Upper lobe of left lung (tissue), 6 donors: Measurements from ENCODE around the gene MUC5B. TPM values are rescaled to one million over a fixed set of nuclear protein-coding genes. Genes with fewer than 3 reads are reported as not detected.

ENCODE experiments used
- ATAC-seq, 2 donors: fragments of 200-7000 bp; cut with Tn5 transposase; one replicate each; pipeline ENCODE4 v1.9.1; 2022; ENCODE audit warnings: mild to moderate bottlenecking in 2 of 2, moderate library complexity in 2 of 2; ENCODE audit not compliant: low FRiP score in 2 of 2
- DNase-seq, 2 donors: peaks; one replicate each; pipeline ENCODE4 v3.0.0-alpha.2; 2019 to 2020
- H3K27ac ChIP-seq, 4 donors: fragments of 200-600 bp; sonication (generic); one replicate each; pipeline ENCODE4 v1.5.1; 2016 to 2019
- H3K27me3 ChIP-seq, 4 donors: fragments of 200-600 bp; sonication (generic); one replicate each; pipeline ENCODE4 v1.5.1; 2017 to 2019
- H3K36me3 ChIP-seq, 4 donors: fragments of 200-600 bp; sonication (generic); one replicate each; pipeline ENCODE4 v1.5.1; 2016 to 2019
- H3K4me1 ChIP-seq, 4 donors: fragments of 200-600 bp; sonication (generic); one replicate each; pipeline ENCODE4 v1.5.1; 2018 to 2019
- H3K4me3 ChIP-seq, 4 donors: fragments of 200-600 bp; sonication (generic); one replicate each; pipeline ENCODE4 v1.5.1; 2017 to 2019; ENCODE audit warnings: mild to moderate bottlenecking in 2 of 4, moderate library complexity in 1 of 4
- H3K9me3 ChIP-seq, 4 donors: fragments of 200-600 bp; sonication (generic); one replicate each; pipeline ENCODE4 v1.5.1; 2018 to 2019
- CTCF ChIP-seq, 6 experiments: fragments of 450-650 bp in 4 of 6; fragments of 200-600 bp in 2 of 6; sonication (generic) in 2 of 6; IDR thresholded peaks; one replicate each; pipeline ENCODE4 v1.5.1; 2016 to 2019; ENCODE audit warnings: antibody characterized with exemption in 6 of 6
- EP300 ChIP-seq, 4 donors: sonication (generic); formaldehyde crosslinking; IDR thresholded peaks; one replicate each; pipeline ENCODE4 v1.5.1; 2017; ENCODE audit warnings: antibody characterized with exemption in 4 of 4, control low read depth in 2 of 4
- POLR2A ChIP-seq, 4 donors: fragments of 450-650 bp; IDR thresholded peaks; one replicate each; pipeline ENCODE4 v1.5.1; 2016 to 2017; ENCODE audit warnings: antibody characterized with exemption in 4 of 4, mild to moderate bottlenecking in 2 of 4
- POLR2AphosphoS5 ChIP-seq, 2 donors: sonication (generic); formaldehyde crosslinking; IDR thresholded peaks; one replicate each; pipeline ENCODE4 v1.5.1; 2017; ENCODE audit warnings: antibody characterized with exemption in 2 of 2
- WGBS, 2 donors: methylation state at CpG; one replicate each; pipeline ENCODE4 v1.1.5; 2017 to 2018; 5-methylcytosine and 5-hydroxymethylcytosine counted together
- total RNA-seq, 6 donors: library from RNA; depleted of rRNA in 4 of 6; stranded (reverse); fragments of >200 nt in 4 of 6; gene quantifications; one replicate each; pipeline versions ENCODE4 v1.1.0 to v1.2.1, GENCODE V29; 2016 to 2021
- donor health status: DM: no; HTN: no; CAD: no; lungs with moderate emphysema.
- donor health status: DM: no; HTN: yes; CAD: no; lungs with severe emphysema.

MUC5B gene
- total RNA-seq, 6 donors from 2014 or later, result 3.2 to 54.5 (median 16.2) TPM

GRCh38 chr11:1197886-1198560, 24.8 kb upstream of the MUC5B start:
- 80 to 83% methylated on average over 9 to 15 of the region's 33 CpGs for WGBS, 2 donors
- Histone ChIP-seq H3K27me3 (peaks cover 0 to 18% (median 5%) of the 10 kb centered on the region in 4 donors), H3K9me3 (no peaks in the 10 kb centered on the region), H3K36me3 (no peaks in the 10 kb centered on the region), H3K4me3 (no peak overlapping the region), H3K4me1 (peaks cover 0 to 5% (median 1%) of the 10 kb centered on the region in 4 donors), H3K27ac (no peak overlapping the region)
- peak; percentile 18 to 74 for DNase-seq
- TF ChIP-seq POLR2AphosphoS5 (IDR thresholded peaks at IDR 0.05) (no peak), CTCF (IDR thresholded peaks at IDR 0.05) (no peak), POLR2A (IDR thresholded peaks at IDR 0.05) (no peak)
- no peak for ATAC-seq

GRCh38 chr11:1198561-1199240, 24.2 kb upstream of the MUC5B start:
- TF ChIP-seq CTCF (IDR thresholded peaks at IDR 0.05) (no peak), POLR2A (IDR thresholded peaks at IDR 0.05) (no peak), POLR2AphosphoS5 (IDR thresholded peaks at IDR 0.05) (no peak), EP300 (IDR thresholded peaks at IDR 0.05) (no peak)
- Histone ChIP-seq H3K36me3 (no peaks in the 10 kb centered on the region), H3K4me3 (no peak overlapping the region), H3K27ac (no peak overlapping the region), H3K4me1 (peaks cover 0 to 8% (median 3%) of the 10 kb centered on the region in 4 donors), H3K9me3 (no peaks in the 10 kb centered on the region), H3K27me3 (peaks cover 0 to 18% (median 5%) of the 10 kb centered on the region in 4 donors)
- DNase-seq, result peak in 1 of 2 donors; percentile 81
- 75 to 80% methylated on average over 1 to 26 of the region's 26 CpGs for WGBS, 2 donors
- no peak for ATAC-seq

- H3K27me3 ChIP-seq, result peaks cover 0 to 18% (median 5%) of the 10 kb centered on the region in 4 donors
- 83% methylated on average over 20 of the region's 27 CpGs; no CpG with 5 or more reads in 1 of the 2 donors for WGBS, 2 donors
- no peak for ATAC-seq
- peak in 1 of 2 donors; percentile 67 for DNase-seq
- TF ChIP-seq POLR2A (IDR thresholded peaks at IDR 0.05), result no peak
- no peak for TF ChIP-seq POLR2AphosphoS5 (IDR thresholded peaks at IDR 0.05)
- TF ChIP-seq CTCF (IDR thresholded peaks at IDR 0.05), result no peak
- no peak for TF ChIP-seq EP300 (IDR thresholded peaks at IDR 0.05)
- peaks cover 0 to 8% (median 3%) of the 10 kb centered on the region in 4 donors for H3K4me1 ChIP-seq
- H3K27ac ChIP-seq, result no peak overlapping the region
- H3K36me3 ChIP-seq, result no peaks in the 10 kb centered on the region
- H3K4me3 ChIP-seq, result no peak overlapping the region
- H3K9me3 ChIP-seq, result no peaks in the 10 kb centered on the region
Measured at GRCh38 chr11:1199241-1199750, 23.6 kb upstream of the MUC5B start.

GRCh38 chr11:1199751-1200610, 22.9 kb upstream of the MUC5B start:
- Histone ChIP-seq H3K4me3 (no peak overlapping the region), H3K27me3 (peaks cover 0 to 18% (median 5%) of the 10 kb centered on the region in 4 donors), H3K4me1 (peaks cover 0 to 8% (median 3%) of the 10 kb centered on the region in 4 donors), H3K36me3 (no peaks in the 10 kb centered on the region), H3K9me3 (no peaks in the 10 kb centered on the region), H3K27ac (no peak overlapping the region)
- TF ChIP-seq EP300 (IDR thresholded peaks at IDR 0.05) (no peak), POLR2A (IDR thresholded peaks at IDR 0.05) (no peak), POLR2AphosphoS5 (IDR thresholded peaks at IDR 0.05) (no peak), CTCF (IDR thresholded peaks at IDR 0.05) (no peak)
- no peak for ATAC-seq
- peak in 1 of 2 donors; percentile 79 for DNase-seq
- 70 to 71% methylated on average over 10 to 47 of the region's 47 CpGs for WGBS, 2 donors
